ENCODE results near the gene DENND6B. TPM values are rescaled to one million over a fixed set of nuclear protein-coding genes. Genes with fewer than 3 reads are reported as not detected.

The DENND6B gene
- total and polyA plus RNA-seq, 2 donors (not counting 3 experiments of a cell fraction or from before 2014, with no cell fraction given) = 4.1 to 5.9 TPM

DNA sequence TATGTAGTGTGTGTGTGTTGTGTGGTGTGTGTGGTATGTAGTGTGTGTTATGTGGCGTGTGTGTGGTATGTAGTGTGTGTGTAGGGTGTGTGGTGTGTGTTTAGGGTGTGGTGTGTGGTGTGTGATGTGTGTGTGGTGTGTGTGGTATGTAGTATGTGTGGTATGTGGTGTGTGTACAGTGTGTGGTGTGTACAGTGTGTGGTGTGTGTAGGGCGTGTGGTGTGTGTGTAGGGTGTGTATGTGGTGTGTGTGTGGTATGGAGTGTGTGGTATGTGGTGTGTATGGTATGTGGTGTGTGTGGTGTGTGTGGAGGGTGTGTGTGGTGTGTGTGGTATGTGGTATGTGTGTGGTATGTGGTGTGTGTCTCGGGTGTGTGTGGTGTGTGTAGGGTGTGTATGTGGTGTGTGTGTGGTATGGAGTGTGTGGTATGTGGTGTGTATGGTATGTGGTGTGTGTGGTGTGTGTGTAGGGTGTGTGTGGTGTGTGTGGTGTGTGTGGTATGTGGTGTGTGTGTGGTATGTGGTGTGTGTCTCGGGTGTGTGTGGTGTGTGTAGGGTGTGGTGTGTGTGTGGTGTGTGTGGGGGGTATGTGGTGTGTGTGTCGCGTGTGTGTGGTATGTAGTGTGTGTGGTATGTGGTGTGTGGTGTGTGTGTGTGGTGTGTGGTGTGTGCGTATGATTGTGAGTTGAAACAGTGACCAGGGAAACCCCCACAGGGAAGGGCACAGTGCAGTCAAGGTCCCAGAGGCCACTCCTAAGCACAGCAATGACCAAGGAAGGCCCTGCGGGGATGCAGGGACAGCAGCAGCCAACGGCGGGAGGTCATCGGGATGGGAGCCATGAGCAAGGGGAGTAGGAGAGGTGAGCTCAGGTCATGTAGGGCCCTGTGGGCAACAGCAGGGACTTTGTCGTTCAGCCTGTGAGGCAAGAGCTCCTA, 13.4 kb upstream of the DENND6B start:
- no peaks in the 10 kb centered on the region for H3K79me2 ChIP-seq (ENCODE audit: control insufficient read depth, insufficient read depth, low read length)
- H3K27ac ChIP-seq (ENCODE audit: insufficient read depth, low read depth, low read length) = no peak overlapping the region
- H3K27me3 ChIP-seq (ENCODE audit: control insufficient read depth in 2 of 2, insufficient read depth in 2 of 2, low read length in 2 of 2) = no peaks in the 10 kb centered on the region
- ChIA-PET CTCF (interaction anchor here (0.8 to 2.7 kb wide), 10 partner anchors 12 to 99 kb away, joined by 3 to 60 read pairs (median 10); partner anchors contain the start of genes HDAC10 and PLXNB2), POLR2A (no interaction called here)
- no peak overlapping the region for H3K4me2 ChIP-seq (ENCODE audit: insufficient read depth, low read length)
- H3K4me3 ChIP-seq (replicated peaks in 1 of 3; ENCODE audit: insufficient read depth in 1 of 3, low read depth in 1 of 3, low read length in 3 of 3) = no peak overlapping the region
- TF ChIP-seq MAX (IDR thresholded peaks at IDR 0.05; ENCODE audit: insufficient read depth, insufficient read length) (no peak), FOS (IDR thresholded peaks at IDR 0.05; ENCODE audit: borderline replicate concordance, insufficient read depth, low read length) (no peak), CTCF (IDR thresholded peaks at IDR 0.05; ENCODE audit: extremely low read depth in 1 of 2, insufficient read depth in 1 of 2, low read depth in 1 of 2, low read length in 2 of 2) (no peak), MYC (IDR thresholded peaks at IDR 0.05; ENCODE audit: low read depth, low read length) (no peak), GATA2 (IDR thresholded peaks at IDR 0.05; ENCODE audit: insufficient read depth, insufficient read length, low read depth, low read length) (no peak), EZH2 (IDR thresholded peaks at IDR 0.05; ENCODE audit: borderline replicate concordance, low read depth, low read length, severe bottlenecking) (no peak), POLR2A (IDR thresholded peaks at IDR 0.05; ENCODE audit: low read depth, low read length) (no peak), POLR2AphosphoS5 (IDR thresholded peaks at IDR 0.05; ENCODE audit: insufficient read depth, low read depth, low read length) (no peak), JUN (IDR thresholded peaks at IDR 0.05; ENCODE audit: borderline replicate concordance, insufficient read depth, insufficient read length, low read depth) (no peak)
- no peak overlapping the region for H2AFZ ChIP-seq (ENCODE audit: low read depth, low read length)
- FAIRE-seq = peak; percentile 88
- dilution Hi-C loops (cut with MboI; ENCODE audit: extremely low pct_ligation_motif_present, low sequenced_read_pairs) (no loop called here), intact Hi-C loops (cut with micrococcal nuclease) (loop anchor here (5.0 kb wide), 2 partner anchors 33 to 48 kb away; partner anchors contain the start of gene PLXNB2)
- H3K4me1 ChIP-seq (ENCODE audit: control insufficient read depth, extremely low read depth, insufficient read depth, low read length) = peaks cover 5% of the 10 kb centered on the region
- DNase-seq (ENCODE audit: low read depth, low spot score) = no peak
- H3K36me3 ChIP-seq (ENCODE audit: control insufficient read depth in 2 of 2, extremely low read depth in 1 of 2, insufficient read depth in 2 of 2, low read length in 2 of 2) = no peaks in the 10 kb centered on the region
- no peaks in the 10 kb centered on the region for H3K9me1 ChIP-seq (replicated peaks; ENCODE audit: control insufficient read depth, extremely low read depth, insufficient read depth, low read length)
- no peaks in the 10 kb centered on the region for H4K20me1 ChIP-seq (replicated peaks; ENCODE audit: control insufficient read depth, extremely low read depth, insufficient read depth, low read length)
- no peak overlapping the region for H3K9ac ChIP-seq (replicated peaks; ENCODE audit: extremely low read depth, insufficient read depth, low read length)
- no TSS peak for BruUV-seq (replicated peaks)
- H3K9me3 ChIP-seq (replicated peaks; ENCODE audit: control insufficient read depth, insufficient read depth, low read length) = no peaks in the 10 kb centered on the region

Measured in endothelial cell of umbilical vein (primary cell).